Measurements from ENCODE around the gene DPF1.

Gene DPF1

GRCh38 chr19:38218204-38218603, 5.8 kb downstream of the DPF1 start:
- Mint-ChIP-seq H3K36me3 (ENCODE audit: low read depth) (peaks cover 6% of the 10 kb centered on the region), H3K27me3 (peaks cover 62% of the 10 kb centered on the region), H3K4me1 (peaks cover 18% of the 10 kb centered on the region), H3K9me3 (peaks cover 4% of the 10 kb centered on the region), H3K4me3 (no peak overlapping the region), H3K27ac (no peak overlapping the region)
- ATAC-seq (no peak), DNase-seq (no peak)

GRCh38 chr19:38216785-38217641, 7.0 kb downstream of the DPF1 start:
- no peak overlapping the region for H3K4me3 Mint-ChIP-seq
- peaks cover 6% of the 10 kb centered on the region for H3K36me3 Mint-ChIP-seq (ENCODE audit: low read depth)
- no peak overlapping the region for H3K27ac Mint-ChIP-seq
- peaks cover 15% of the 10 kb centered on the region for H3K4me1 Mint-ChIP-seq
- H3K9me3 Mint-ChIP-seq, result peaks cover 4% of the 10 kb centered on the region
- H3K27me3 Mint-ChIP-seq, result peaks cover 62% of the 10 kb centered on the region
- DNase-seq (no peak), ATAC-seq (no peak)

- DNase-seq (peak; percentile 77), ATAC-seq (peak; percentile 93)
- Mint-ChIP-seq H3K9me3 (peaks cover 4% of the 10 kb centered on the region), H3K27me3 (peaks cover 62% of the 10 kb centered on the region), H3K4me1 (peaks cover 26% of the 10 kb centered on the region), H3K4me3 (peak overlapping the region; percentile 86), H3K27ac (peak overlapping the region; percentile 100), H3K36me3 (ENCODE audit: low read depth) (peaks cover 6% of the 10 kb centered on the region)
Observed at GRCh38 chr19:38213911-38214625, 10.0 kb downstream of the DPF1 start.

GRCh38 chr19:38213469-38213868, 10.6 kb downstream of the DPF1 start:
- DNase-seq (no peak), ATAC-seq (no peak)
- peaks cover 62% of the 10 kb centered on the region for H3K27me3 Mint-ChIP-seq
- H3K27ac Mint-ChIP-seq, result peak overlapping the region; percentile 100
- peaks cover 4% of the 10 kb centered on the region for H3K9me3 Mint-ChIP-seq
- peaks cover 26% of the 10 kb centered on the region for H3K4me1 Mint-ChIP-seq
- H3K4me3 Mint-ChIP-seq, result peak overlapping the region; percentile 86
- H3K36me3 Mint-ChIP-seq (ENCODE audit: low read depth), result peaks cover 6% of the 10 kb centered on the region

- H3K9me3 Mint-ChIP-seq, result peaks cover 4% of the 10 kb centered on the region
- peaks cover 7% of the 10 kb centered on the region for H3K36me3 Mint-ChIP-seq (ENCODE audit: low read depth)
- H3K27me3 Mint-ChIP-seq, result peaks cover 57% of the 10 kb centered on the region
- no peak for DNase-seq
- no peak overlapping the region for H3K27ac Mint-ChIP-seq
- H3K4me3 Mint-ChIP-seq, result no peak overlapping the region
- no peak for ATAC-seq
- H3K4me1 Mint-ChIP-seq, result peaks cover 26% of the 10 kb centered on the region
Observed at GRCh38 chr19:38211766-38212165, 12.3 kb downstream of the DPF1 start.

- no peak overlapping the region for H3K27ac Mint-ChIP-seq
- H3K4me1 Mint-ChIP-seq, result peaks cover 26% of the 10 kb centered on the region
- H3K9me3 Mint-ChIP-seq, result peaks cover 4% of the 10 kb centered on the region
- peaks cover 7% of the 10 kb centered on the region for H3K36me3 Mint-ChIP-seq (ENCODE audit: low read depth)
- no peak overlapping the region for H3K4me3 Mint-ChIP-seq
- DNase-seq (no peak), ATAC-seq (no peak)
- H3K27me3 Mint-ChIP-seq, result peaks cover 54% of the 10 kb centered on the region
Observed at GRCh38 chr19:38211151-38211591, 12.9 kb downstream of the DPF1 start.

GRCh38 chr19:38210458-38210987, 13.5 kb downstream of the DPF1 start:
- H3K27ac Mint-ChIP-seq, result no peak overlapping the region
- ATAC-seq, result no peak

GRCh38 chr19:38209671-38210457, 14.2 kb downstream of the DPF1 start:
- Mint-ChIP-seq H3K4me1 (peaks cover 26% of the 10 kb centered on the region), H3K9me3 (peaks cover 4% of the 10 kb centered on the region), H3K4me3 (no peak overlapping the region), H3K27ac (no peak overlapping the region), H3K27me3 (peaks cover 49% of the 10 kb centered on the region), H3K36me3 (ENCODE audit: low read depth) (peaks cover 7% of the 10 kb centered on the region)
- ATAC-seq (no peak), DNase-seq (no peak)

More at GRCh38 chr19:38210458-38210987, 13.5 kb downstream of the DPF1 start:
- DNase-seq, result no peak
- Mint-ChIP-seq H3K4me1 (peaks cover 26% of the 10 kb centered on the region), H3K27me3 (peaks cover 49% of the 10 kb centered on the region), H3K36me3 (ENCODE audit: low read depth) (peaks cover 7% of the 10 kb centered on the region), H3K9me3 (peaks cover 4% of the 10 kb centered on the region), H3K4me3 (no peak overlapping the region)

- H3K4me1 Mint-ChIP-seq, result peaks cover 21% of the 10 kb centered on the region
- H3K9me3 Mint-ChIP-seq, result peaks cover 4% of the 10 kb centered on the region
- no peak for DNase-seq
- no peak overlapping the region for H3K27ac Mint-ChIP-seq
- no peak for ATAC-seq
- peaks cover 7% of the 10 kb centered on the region for H3K36me3 Mint-ChIP-seq (ENCODE audit: low read depth)
- H3K27me3 Mint-ChIP-seq, result peaks cover 45% of the 10 kb centered on the region
- H3K4me3 Mint-ChIP-seq, result no peak overlapping the region
Observed at GRCh38 chr19:38209152-38209551, 14.9 kb downstream of the DPF1 start.

- Mint-ChIP-seq H3K27me3 (peaks cover 39% of the 10 kb centered on the region), H3K27ac (no peak overlapping the region), H3K4me3 (no peak overlapping the region), H3K36me3 (ENCODE audit: low read depth) (peaks cover 5% of the 10 kb centered on the region), H3K9me3 (no peaks in the 10 kb centered on the region), H3K4me1 (peaks cover 15% of the 10 kb centered on the region)
- ATAC-seq (no peak), DNase-seq (no peak)
Observed at GRCh38 chr19:38208571-38208970, 15.5 kb downstream of the DPF1 start.

- H3K27me3 Mint-ChIP-seq, result peaks cover 35% of the 10 kb centered on the region
- DNase-seq, result no peak
- H3K4me3 Mint-ChIP-seq, result no peak overlapping the region
- no peak for ATAC-seq
- no peak overlapping the region for H3K27ac Mint-ChIP-seq
- H3K9me3 Mint-ChIP-seq, result no peaks in the 10 kb centered on the region
- peaks cover 7% of the 10 kb centered on the region for H3K36me3 Mint-ChIP-seq (ENCODE audit: low read depth)
- H3K4me1 Mint-ChIP-seq, result peaks cover 10% of the 10 kb centered on the region
Observed at GRCh38 chr19:38207543-38207942, 16.5 kb downstream of the DPF1 start.

- H3K36me3 Mint-ChIP-seq (ENCODE audit: low read depth), result peaks cover 8% of the 10 kb centered on the region
- ATAC-seq (no peak), DNase-seq (no peak)
- peaks cover 10% of the 10 kb centered on the region for H3K4me1 Mint-ChIP-seq
- H3K27ac Mint-ChIP-seq, result no peak overlapping the region
- H3K27me3 Mint-ChIP-seq, result peaks cover 30% of the 10 kb centered on the region
- H3K9me3 Mint-ChIP-seq, result no peaks in the 10 kb centered on the region
- H3K4me3 Mint-ChIP-seq, result no peak overlapping the region
Observed at GRCh38 chr19:38206928-38207327, 17.1 kb downstream of the DPF1 start.

- DNase-seq (no peak), ATAC-seq (no peak)
- peaks cover 30% of the 10 kb centered on the region for H3K27me3 Mint-ChIP-seq
- H3K27ac Mint-ChIP-seq, result no peak overlapping the region
- H3K4me1 Mint-ChIP-seq, result peaks cover 10% of the 10 kb centered on the region
- no peak overlapping the region for H3K4me3 Mint-ChIP-seq
- peaks cover 11% of the 10 kb centered on the region for H3K36me3 Mint-ChIP-seq (ENCODE audit: low read depth)
- no peaks in the 10 kb centered on the region for H3K9me3 Mint-ChIP-seq
Observed at GRCh38 chr19:38206006-38206745, 17.8 kb downstream of the DPF1 start.

- no peak for ATAC-seq
- Mint-ChIP-seq H3K4me1 (peaks cover under 1% of the 10 kb centered on the region), H3K4me3 (no peak overlapping the region), H3K9me3 (no peaks in the 10 kb centered on the region), H3K27ac (no peak overlapping the region), H3K27me3 (peaks cover 18% of the 10 kb centered on the region), H3K36me3 (ENCODE audit: low read depth) (peaks cover 11% of the 10 kb centered on the region)
- no peak for DNase-seq
Observed at GRCh38 chr19:38204728-38205127, 19.3 kb downstream of the DPF1 start.
